GM12878 (cell line): ENCODE measurements around the gene CCDC149.

ENCODE experiments used
- CHD2 ChIP-seq: IDR thresholded peaks from 2 replicates; pipeline ENCODE4 v1.6.1; 2011; ENCODE audit warnings: low read depth, low read length, improper control_type of control experiment, borderline replicate concordance
- CTCF ChIP-seq, 3 experiments: IDR thresholded peaks in 2 of 3; conservative IDR thresholded peaks in 1 of 3; 2 replicates each; pipeline ENCODE4 v1.5.1; 2011; ENCODE audit warnings: low read depth in 3 of 3, low read length in 3 of 3, mild to moderate bottlenecking in 3 of 3, control low read depth in 2 of 3, moderate library complexity in 2 of 3, inconsistent platforms in 1 of 3, mixed read lengths in 1 of 3; ENCODE audit not compliant: control insufficient read depth in 2 of 3, insufficient read depth in 1 of 3; ENCODE audit errors: extremely low read depth in 1 of 3
- FOS ChIP-seq: IDR thresholded peaks from 3 replicates; pipeline ENCODE4 v1.6.1; 2011; ENCODE audit warnings: borderline replicate concordance; ENCODE audit not compliant: insufficient read length; ENCODE audit errors: extremely low read depth
- RCOR1 ChIP-seq: conservative IDR thresholded peaks from 2 replicates; pipeline ENCODE4 v1.6.1; 2012; ENCODE audit warnings: low read depth, low read length, improper control_type of control experiment

GRCh38 chr4:24880186-24880585, 32.7 kb downstream of the CCDC149 start:
- TF ChIP-seq CTCF (IDR thresholded peaks at IDR 0.05 in 2 of 3, conservative IDR thresholded peaks at IDR 0.05 in 1 of 3; ENCODE audit: control insufficient read depth in 2 of 3, extremely low read depth in 1 of 3, insufficient read depth in 1 of 3, low read depth in 3 of 3, low read length in 3 of 3) (no peak), CHD2 (no peak), FOS (no peak), RCOR1 (no peak)
